Measurements from ENCODE around the gene ESRRA. TPM values are rescaled to one million over a fixed set of nuclear protein-coding genes. Genes with fewer than 3 reads are reported as not detected.

The ESRRA gene
- total RNA-seq, 1 donor, result 28.6 TPM

GRCh38 chr11:64284962-64285884, 20.1 kb upstream of the ESRRA start, which contains the start of gene GPR137:
Gene GPR137 (plus strand): TSS chr11:64285848. CDS start chr11:64286525, 677 bp downstream.
- H3K27ac ChIP-seq (ENCODE audit: low read depth, low read length), result peak within 1 kb of the TSS; percentile 91
- no peak for TF ChIP-seq CTCF (IDR thresholded peaks at IDR 0.05; ENCODE audit: extremely low read depth, low read depth, low read length)
- peak within 1 kb of the TSS; percentile 96 for H2AFZ ChIP-seq (ENCODE audit: low read length)
- H4K20me1 ChIP-seq (ENCODE audit: insufficient read depth, low read length), result no peaks in the 10 kb centered on the region
- H3K9me3 ChIP-seq (ENCODE audit: low read depth, low read length), result no peaks in the 10 kb centered on the region
- peak within 1 kb of the TSS; percentile 99 for H3K4me2 ChIP-seq (ENCODE audit: insufficient read depth, low read length)
- peak; percentile 99 for DNase-seq (ENCODE audit: insufficient read length, low spot score, missing footprints)
- peak within 1 kb of the TSS; percentile 83 for H3K4me3 ChIP-seq (ENCODE audit: insufficient read depth, low read length)
- peaks cover 5% of the 10 kb centered on the region for H3K27me3 ChIP-seq (ENCODE audit: insufficient read depth, low read length)
- H3K36me3 ChIP-seq (ENCODE audit: insufficient read depth, low read length), result peaks cover 16% of the 10 kb centered on the region
- peaks cover 21% of the 10 kb centered on the region for H3K4me1 ChIP-seq (ENCODE audit: insufficient read depth, low read length)
- peaks cover 35% of the 10 kb centered on the region for H3K79me2 ChIP-seq (ENCODE audit: insufficient read depth, low read length)

- Histone ChIP-seq H3K27ac (ENCODE audit: low read depth, low read length) (no peak overlapping the region), H3K9me3 (ENCODE audit: low read depth, low read length) (no peaks in the 10 kb centered on the region), H3K27me3 (ENCODE audit: insufficient read depth, low read length) (peaks cover 14% of the 10 kb centered on the region), H3K4me3 (ENCODE audit: insufficient read depth, low read length) (peak overlapping the region; percentile 83), H2AFZ (ENCODE audit: low read length) (no peak overlapping the region), H3K36me3 (ENCODE audit: insufficient read depth, low read length) (peaks cover 16% of the 10 kb centered on the region), H3K79me2 (ENCODE audit: insufficient read depth, low read length) (peaks cover 33% of the 10 kb centered on the region), H3K4me1 (ENCODE audit: insufficient read depth, low read length) (peaks cover 21% of the 10 kb centered on the region), H3K4me2 (ENCODE audit: insufficient read depth, low read length) (peak overlapping the region; percentile 99), H4K20me1 (ENCODE audit: insufficient read depth, low read length) (peaks cover 2% of the 10 kb centered on the region)
- DNase-seq (ENCODE audit: insufficient read length, low spot score, missing footprints), result peak; percentile 73
- no peak for TF ChIP-seq CTCF (IDR thresholded peaks at IDR 0.05; ENCODE audit: extremely low read depth, low read depth, low read length)
Observed at GRCh38 chr11:64285885-64286800, 19.2 kb upstream of the ESRRA start.

GRCh38 chr11:64286801-64287159, 18.5 kb upstream of the ESRRA start:
- peak; percentile 55 for DNase-seq (ENCODE audit: insufficient read length, low spot score, missing footprints)
- H2AFZ ChIP-seq (ENCODE audit: low read length), result no peak overlapping the region
- no peak overlapping the region for H3K4me3 ChIP-seq (ENCODE audit: insufficient read depth, low read length)
- peaks cover 2% of the 10 kb centered on the region for H4K20me1 ChIP-seq (ENCODE audit: insufficient read depth, low read length)
- H3K79me2 ChIP-seq (ENCODE audit: insufficient read depth, low read length), result peaks cover 30% of the 10 kb centered on the region
- H3K36me3 ChIP-seq (ENCODE audit: insufficient read depth, low read length), result peaks cover 12% of the 10 kb centered on the region
- H3K27ac ChIP-seq (ENCODE audit: low read depth, low read length), result no peak overlapping the region
- H3K4me2 ChIP-seq (ENCODE audit: insufficient read depth, low read length), result peak overlapping the region; percentile 99
- TF ChIP-seq CTCF (IDR thresholded peaks at IDR 0.05; ENCODE audit: extremely low read depth, low read depth, low read length), result no peak
- H3K9me3 ChIP-seq (ENCODE audit: low read depth, low read length), result no peaks in the 10 kb centered on the region
- peaks cover 21% of the 10 kb centered on the region for H3K4me1 ChIP-seq (ENCODE audit: insufficient read depth, low read length)
- H3K27me3 ChIP-seq (ENCODE audit: insufficient read depth, low read length), result peaks cover 20% of the 10 kb centered on the region

All from osteoblast (primary cell).